Effector CD4-positive, alpha-beta T cell (primary cell): Measurements from ENCODE around the gene NDST4.

Experiments
- DNase-seq: peaks from one replicate; pipeline ENCODE4 v3.0.0-alpha.2; 2020

The NDST4 gene

GRCh38 chr4:114900934-114901333 is 212.5 kb downstream of the NDST4 start:
- DNase-seq = no peak

- no peak for DNase-seq
Observed at GRCh38 chr4:114890773-114891172, 222.6 kb downstream of the NDST4 start.

- no peak for DNase-seq
Observed at GRCh38 chr4:114886761-114887160, 226.7 kb downstream of the NDST4 start.

- no peak for DNase-seq
Observed at GRCh38 chr4:114883641-114884040, 229.8 kb downstream of the NDST4 start.

- no peak for DNase-seq
Observed at GRCh38 chr4:114879916-114880669, 233.3 kb downstream of the NDST4 start.

GRCh38 chr4:114875630-114876029 is 237.8 kb downstream of the NDST4 start:
- no peak for DNase-seq

GRCh38 chr4:114874321-114874720 is 239.1 kb downstream of the NDST4 start:
- no peak for DNase-seq

- no peak for DNase-seq
Observed at GRCh38 chr4:114870987-114871386, 242.4 kb downstream of the NDST4 start.

GRCh38 chr4:114866901-114867670 is 246.3 kb downstream of the NDST4 start:
- DNase-seq = no peak

- no peak for DNase-seq
Observed at GRCh38 chr4:114864060-114864459, 249.4 kb downstream of the NDST4 start.

- DNase-seq = no peak
Observed at GRCh38 chr4:114860786-114861185, 252.6 kb downstream of the NDST4 start.

- no peak for DNase-seq
Observed at GRCh38 chr4:114857831-114858230, 255.6 kb downstream of the NDST4 start.

- DNase-seq = no peak
Observed at GRCh38 chr4:114839986-114840385, 273.4 kb downstream of the NDST4 start.

GRCh38 chr4:114830628-114831027 is 282.8 kb downstream of the NDST4 start:
- no peak for DNase-seq

GRCh38 chr4:114827651-114828050 is 285.8 kb downstream of the NDST4 start:
- no peak for DNase-seq

GRCh38 chr4:114815760-114816159 is 297.7 kb downstream of the NDST4 start:
- no peak for DNase-seq

- DNase-seq = no peak
Observed at GRCh38 chr4:114813961-114814360, 299.5 kb downstream of the NDST4 start.

GRCh38 chr4:114811564-114812301 is 301.7 kb downstream of the NDST4 start:
- no peak for DNase-seq

- peak; percentile 3 for DNase-seq
Observed at GRCh38 chr4:114807759-114808404, 305.5 kb downstream of the NDST4 start.

GRCh38 chr4:114807357-114807756 is 306.1 kb downstream of the NDST4 start:
- no peak for DNase-seq

GRCh38 chr4:114791976-114792375 is 321.4 kb downstream of the NDST4 start:
- DNase-seq = no peak

- DNase-seq = no peak
Observed at GRCh38 chr4:114785570-114785969, 327.9 kb downstream of the NDST4 start.

- no peak for DNase-seq
Observed at GRCh38 chr4:114783215-114783595, 330.2 kb downstream of the NDST4 start.
